ELR (cell line): ENCODE measurements around the gene DAB2IP.
"Not testable (repeated sequence)": the region's sequence is repeated elsewhere in the genome, so short reads cannot be mapped to it uniquely, and the experiment has no call there.

Experiments
- DNase-seq: peaks from one replicate; pipeline ENCODE4 v3.0.0-alpha.2; 2015; ENCODE audit warnings: low read depth

Gene DAB2IP

DNA sequence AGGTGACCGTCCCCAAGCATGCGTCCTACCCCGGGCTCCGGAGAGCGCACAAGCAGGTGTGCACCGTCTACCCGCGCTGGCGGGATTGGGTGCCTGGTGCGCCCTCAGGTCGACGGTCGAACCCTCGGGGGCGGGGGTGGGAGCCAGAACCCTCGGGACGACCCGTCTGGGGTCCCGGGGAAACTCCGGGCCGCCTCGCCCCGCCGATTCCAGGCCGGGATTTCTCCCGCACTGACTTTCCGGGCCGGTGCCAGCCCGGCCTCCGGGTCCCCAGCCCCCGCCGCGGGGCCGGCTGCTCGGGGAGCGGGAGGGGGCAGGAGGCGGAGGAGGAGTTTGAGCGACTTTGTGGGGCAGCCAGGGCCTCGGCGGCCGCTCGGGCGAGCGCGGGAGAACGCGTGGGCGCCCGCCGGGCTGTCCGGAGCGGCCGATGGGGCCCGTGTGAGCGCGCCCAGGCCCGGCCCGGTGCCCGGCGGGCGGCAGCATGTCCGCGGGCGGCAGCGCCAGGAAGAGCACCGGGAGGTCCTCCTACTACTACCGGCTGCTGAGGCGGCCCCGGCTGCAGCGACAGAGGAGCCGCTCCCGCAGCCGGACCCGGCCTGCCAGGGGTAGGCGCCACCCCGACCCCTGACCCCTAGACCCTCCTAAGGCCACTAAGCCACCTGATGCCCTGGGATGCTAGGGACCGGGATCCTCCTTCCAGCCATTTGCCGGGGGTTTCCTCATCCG, at the start of gene DAB2IP:
Gene DAB2IP (plus strand): TSS at position 340 of the 726 bp plus-strand sequence. CDS start 142 bp downstream, at position 482.
- DNase-seq = peak; percentile 24

DNA sequence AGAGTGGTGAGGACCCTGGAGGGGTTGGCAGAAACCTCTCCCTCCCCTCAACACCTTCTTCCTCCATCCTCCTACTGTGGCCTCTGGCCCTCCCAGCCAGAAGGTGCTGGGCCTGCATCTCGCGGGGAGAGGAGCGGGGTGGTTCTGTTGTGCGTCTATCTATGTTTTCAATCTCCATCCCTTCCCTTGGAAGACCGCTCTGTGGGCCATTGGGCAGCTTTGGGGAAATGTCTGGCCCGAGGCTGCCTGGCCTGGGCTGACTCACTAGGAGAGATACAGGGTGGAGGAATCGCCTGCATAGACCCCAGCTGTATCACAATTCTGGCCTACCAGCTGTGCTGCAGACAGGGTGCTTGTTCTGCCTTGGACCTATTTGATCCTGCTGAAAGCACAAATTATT, 48.4 kb upstream of the DAB2IP start:
- DNase-seq = no peak

DNA sequence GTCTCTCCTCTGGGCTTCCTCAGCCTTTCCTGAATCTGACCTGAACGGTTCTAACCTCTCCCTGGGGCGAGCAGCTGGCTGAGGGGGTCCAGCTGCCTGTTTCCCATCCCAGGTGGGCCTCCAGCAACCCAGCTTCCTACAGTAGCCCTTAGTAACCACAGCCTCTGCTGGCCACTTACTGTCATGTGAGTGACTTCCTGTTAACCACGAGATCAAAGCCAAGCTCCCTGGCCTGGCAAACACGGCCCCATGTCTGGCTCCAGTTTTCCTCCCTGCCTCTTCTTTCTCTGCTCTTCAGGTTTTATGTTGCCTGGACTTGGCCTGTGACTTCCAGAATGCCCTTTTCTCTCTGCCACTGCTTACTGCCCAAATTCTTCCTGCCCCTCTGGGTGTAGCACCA, 47.2 kb upstream of the DAB2IP start:
- DNase-seq = peak; percentile 37

DNA sequence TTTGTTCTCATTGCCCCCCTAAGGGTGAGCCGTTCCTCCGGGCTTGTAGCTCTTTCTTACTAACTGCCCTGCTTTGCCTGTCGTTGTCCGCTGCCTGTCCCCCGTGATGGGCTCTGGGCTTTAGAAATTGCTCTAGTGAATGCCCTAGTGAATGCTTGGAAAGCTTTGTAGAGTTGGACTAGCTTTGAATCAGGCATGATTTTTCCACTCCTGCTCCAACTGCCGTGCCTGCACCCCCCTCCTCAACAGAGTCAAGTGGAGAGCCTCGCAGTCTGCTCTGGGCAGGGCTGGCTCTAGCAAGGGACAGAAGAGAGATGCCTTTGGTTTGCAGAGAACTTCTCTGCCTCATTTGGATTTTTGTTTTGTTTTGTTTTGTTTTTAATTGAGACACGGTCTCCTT, 46.8 kb upstream of the DAB2IP start:
- no peak for DNase-seq

DNA sequence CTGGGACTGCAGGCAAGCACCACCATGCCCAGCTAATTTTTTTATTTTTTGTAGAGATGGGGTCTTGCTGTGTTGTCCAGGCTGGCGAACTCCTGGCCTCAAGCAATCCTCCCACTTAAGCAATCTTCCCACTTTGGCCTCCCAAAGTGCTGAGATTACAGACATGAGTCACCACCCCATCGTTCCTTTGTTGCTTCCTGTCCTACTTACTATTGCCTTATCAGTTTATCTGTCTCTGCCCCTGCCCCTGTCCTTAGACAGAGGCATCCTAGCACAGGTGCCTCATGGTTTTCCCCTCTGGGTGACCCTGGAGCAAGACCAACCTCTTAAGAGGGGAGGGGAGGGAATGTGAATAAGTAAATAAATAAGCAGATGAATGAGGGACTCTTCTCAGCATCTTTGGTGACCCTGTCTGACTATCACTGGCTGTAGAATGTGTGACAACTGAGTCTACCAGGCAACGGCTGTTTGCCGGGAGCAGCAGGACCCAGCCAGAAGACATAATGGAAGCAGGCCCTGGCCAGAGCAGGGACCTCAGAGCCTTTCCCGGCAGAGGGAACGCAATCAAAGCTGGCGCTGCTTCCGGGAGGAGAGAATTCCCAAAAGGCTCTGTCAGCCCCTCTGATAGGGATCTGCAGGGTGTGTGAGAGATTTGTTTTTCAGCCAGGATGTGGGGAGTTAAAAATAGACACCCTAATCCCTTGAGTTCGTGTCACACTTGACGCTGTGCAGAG, 43.8 kb upstream of the DAB2IP start:
- peak; percentile 52 for DNase-seq

DNA sequence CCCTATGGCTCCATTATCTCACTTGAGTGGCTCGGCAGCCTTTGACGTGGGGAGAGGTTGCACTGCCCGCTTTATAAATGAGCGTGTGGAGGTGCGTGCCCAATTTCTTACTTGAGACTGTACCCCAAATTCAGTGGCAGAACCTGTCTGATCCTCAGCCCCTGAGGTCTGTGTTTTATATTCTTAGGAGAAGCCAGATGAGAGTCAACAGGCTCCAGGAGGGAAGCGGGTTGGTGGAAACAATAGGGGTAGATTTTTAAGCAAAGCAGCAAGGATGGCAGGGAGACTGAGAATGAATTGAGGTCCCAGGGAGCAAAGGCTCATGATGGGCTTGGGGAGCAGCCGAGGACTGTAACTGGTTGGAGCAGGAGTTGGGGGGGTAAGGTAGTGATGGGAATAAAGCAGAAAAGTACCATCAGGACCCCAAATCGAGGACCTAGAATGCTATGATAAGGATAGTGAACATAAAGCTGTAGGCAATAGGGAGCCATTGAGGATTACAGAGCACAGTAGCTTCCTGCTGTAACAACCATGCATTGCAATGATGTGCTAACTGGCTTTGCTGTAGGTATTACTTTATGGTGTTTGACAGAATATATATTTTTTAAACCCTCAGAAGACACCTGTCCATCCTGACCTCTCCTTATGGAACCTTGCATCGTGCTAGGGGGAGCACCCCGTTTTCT, 43.1 kb upstream of the DAB2IP start:
- DNase-seq = no peak

DNA sequence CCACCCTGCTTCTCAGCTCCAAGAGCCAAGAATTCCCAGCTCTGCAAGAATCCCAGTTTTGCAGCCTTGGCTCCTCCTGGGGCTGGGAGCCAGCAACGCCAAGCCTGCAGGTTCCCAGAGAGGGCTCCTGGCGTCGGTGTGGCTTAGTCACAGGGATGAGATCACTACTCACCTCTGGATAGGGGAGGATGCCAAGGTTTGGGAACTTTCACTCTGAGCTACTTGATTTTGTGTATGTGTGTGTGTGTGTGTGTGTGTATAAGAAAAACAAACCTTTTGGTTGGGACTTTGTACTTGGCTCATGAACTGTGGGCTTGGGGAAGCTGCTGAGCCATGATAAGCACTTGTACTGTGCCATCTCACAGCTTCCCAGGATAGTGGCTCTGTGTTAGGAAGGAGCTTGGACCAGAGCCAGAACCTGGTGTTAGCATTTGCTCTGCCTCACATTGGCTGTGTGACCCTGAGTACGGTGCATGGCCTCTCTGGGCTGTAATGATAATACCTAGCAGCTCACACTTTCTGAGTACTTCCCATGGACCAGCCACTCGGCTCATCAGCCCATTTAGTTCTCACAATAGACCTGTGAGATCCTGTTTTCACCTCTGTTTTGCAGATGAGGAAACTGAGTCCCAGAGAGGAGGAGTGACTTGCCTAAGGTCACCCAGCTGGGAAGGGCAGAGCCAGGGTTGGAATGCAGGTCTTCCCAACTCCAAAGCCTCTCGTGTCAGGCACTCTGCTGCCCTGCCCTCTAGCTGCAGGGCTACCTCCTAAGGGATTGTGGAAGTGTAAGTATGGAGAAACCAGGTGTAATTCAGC, 41.4 kb upstream of the DAB2IP start:
- DNase-seq = peak; percentile 66

DNA sequence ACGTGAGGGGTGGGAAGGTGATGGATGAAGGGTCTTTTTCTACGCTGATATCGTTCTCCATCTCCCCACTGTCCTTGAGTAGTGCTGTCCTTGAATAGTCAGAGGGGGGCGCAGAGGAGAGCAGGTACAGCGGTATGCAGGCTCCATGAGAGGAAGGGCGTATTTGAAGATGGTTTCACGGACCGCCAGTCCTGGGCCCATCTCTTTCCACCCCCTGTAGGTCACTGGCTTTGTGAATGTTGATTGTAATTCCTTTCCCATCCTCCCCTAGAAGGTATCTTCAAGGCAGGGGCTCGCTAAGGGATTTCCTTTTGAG, 40.8 kb upstream of the DAB2IP start:
- DNase-seq = no peak

DNA sequence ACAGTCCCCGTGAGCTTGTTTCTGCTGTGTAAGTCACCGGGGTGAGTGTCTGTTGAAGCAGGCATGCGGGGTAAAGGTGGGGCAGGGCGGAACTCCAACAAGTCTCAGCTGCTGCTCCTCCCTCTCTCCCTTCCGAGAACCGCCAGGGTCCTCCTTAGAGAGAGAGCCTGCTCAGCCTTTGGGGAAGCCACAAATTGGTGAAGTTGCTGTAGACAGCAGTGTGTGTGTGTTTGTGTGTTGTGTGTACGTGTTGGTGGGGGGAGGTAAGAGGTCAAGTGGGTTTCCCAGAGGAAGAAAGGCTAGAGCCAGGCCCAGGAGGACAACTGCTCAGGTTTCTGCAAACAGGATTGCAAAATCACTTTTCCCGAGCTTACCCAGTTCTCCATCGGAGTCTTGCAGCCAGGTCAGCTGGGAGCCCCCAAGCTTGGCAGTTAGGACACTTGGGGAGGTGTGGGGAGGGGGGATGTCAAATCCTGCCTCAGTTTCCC, 38.9 kb upstream of the DAB2IP start:
- DNase-seq = no peak

DNA sequence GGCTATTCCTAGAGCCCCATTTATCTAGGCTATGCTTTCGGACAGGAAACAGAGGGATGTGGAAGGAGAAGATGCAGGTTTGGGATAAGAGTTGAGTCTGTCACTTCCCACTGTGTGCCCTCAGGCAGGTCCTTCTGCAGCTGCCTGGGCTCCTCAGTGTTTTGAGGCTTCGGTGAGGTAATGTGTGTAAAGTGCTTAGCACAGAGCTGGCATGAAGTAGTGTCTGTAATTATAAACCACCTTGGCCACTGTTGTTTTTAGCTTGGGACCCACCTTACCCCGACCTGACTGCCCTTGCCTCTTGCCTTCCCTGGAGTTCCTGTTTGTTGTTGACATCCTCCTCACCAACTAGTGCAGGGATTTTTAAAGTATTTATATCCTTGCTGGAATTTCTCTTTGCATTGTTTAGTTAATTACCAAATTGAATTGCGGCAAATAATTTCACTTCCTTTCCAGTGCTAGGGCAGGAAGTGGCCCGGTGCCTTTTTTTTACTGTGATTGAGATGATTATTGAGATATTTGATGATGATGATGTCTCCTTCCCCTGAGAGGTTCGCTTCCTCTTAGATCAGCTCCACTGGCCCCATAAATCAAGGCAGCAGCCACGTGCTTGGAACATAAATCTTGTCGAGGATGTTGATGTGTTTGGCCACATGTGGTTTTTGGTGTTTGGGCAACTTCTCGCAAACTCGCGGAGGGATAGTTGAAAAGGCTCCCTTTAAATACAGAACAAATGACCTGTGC, 38.3 kb upstream of the DAB2IP start:
- no peak for DNase-seq

DNA sequence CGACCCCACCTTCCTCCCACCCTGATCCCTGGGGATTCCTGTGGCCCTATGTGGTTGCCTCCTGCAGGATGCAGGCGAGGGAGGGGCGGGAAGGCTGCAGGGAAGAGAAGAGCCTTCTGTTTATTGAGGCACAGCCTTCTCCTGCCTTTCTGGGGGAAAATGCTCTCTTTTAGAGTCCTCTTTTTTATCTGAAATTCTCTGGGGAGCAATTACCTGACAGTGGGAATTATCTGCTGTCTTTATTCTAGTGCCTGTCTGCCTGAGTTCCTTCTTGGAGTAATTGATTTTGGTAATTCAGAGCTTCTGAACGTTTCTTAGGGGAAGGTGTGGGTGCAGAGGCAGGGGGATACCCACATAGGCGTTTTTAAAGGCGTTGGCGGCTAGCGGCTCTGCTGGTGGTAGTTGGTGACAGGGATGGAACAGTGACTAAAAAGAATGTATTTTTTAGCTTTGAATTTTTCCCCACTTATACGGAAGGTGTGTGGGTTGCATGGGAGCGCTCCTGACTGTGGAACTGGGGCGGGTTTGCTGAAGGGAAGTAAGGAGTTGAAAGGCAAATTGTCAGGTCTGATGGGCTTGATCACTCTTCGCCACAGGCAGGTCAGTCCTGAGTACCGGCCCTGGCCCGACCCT, 35.2 kb upstream of the DAB2IP start:
- no peak for DNase-seq

DNA sequence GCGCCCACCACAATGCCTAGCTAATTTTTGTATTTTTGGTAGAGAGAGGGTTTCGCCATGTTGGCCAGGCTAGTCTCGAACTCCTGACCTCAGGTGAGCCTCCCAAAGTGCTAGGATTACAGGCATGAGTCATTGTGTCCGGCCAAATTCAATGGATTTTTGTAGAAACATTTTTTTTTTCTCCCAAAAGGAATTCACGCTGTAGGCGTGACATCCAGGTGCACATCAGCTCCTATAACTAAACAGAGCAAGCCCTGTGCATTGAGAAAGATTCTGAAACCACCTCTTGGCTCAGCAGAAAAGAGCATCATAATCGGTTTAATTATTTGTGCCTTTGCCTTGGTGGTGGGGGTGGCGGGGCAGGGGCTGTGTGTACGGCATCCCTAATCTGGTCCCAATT, 32.9 kb upstream of the DAB2IP start:
- no peak for DNase-seq

DNA sequence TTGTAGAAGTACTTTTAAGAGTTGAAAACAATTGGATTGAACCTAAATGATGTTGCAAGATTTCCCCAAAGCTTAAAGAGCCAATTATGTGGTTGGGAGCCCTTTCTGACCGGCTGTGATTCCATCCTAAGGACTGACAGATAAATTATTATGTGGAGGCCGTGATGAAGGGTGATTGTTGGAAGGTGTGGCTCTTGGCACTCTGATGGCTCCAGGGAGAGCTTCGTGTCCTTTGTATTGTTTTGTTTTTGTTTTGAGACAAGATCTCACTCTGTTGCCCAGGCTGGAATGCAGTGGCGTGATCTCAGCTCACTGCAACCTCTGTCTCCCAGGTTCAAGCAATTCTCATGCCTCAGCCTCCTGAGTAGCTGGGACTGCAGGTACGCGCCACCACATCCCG, 32.5 kb upstream of the DAB2IP start:
- not testable (repeated sequence) for DNase-seq

DNA sequence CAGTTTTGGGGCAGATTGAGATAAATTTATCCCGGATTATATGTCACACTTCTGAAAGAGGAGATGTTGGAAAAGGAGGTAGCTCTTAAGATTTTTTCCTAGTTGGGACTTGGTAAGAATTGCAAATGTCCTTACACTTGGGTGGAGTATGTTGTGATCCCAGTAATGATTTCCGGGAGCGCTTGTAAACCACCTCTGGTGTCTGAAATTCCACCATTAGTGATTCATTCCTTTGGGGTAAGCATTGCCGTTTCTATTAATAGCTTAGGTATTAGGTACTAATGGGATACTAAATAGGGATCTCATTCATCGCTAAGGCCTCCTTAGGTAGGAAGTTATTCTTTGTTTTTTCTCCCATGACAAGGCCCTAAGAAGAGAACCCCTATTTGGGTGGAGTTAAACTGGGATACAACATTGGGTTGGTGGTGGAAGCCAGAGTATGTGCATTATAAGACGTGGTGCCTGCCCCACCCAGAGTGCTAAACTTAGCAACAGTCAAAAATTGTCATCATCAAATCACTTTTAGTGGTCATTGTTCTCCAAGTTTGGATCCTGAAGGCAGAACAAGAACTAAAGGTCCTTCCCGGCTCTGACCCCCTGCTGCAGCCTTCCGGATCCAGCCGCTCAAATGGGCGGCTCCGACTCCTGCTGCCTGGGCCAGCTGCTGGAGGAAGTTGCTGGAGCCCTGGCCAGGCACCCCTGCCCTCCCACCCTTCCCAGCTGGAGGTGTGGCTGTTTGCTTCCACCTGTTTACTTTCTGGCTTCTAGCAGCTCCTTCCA, 31.7 kb upstream of the DAB2IP start:
- no peak for DNase-seq

DNA sequence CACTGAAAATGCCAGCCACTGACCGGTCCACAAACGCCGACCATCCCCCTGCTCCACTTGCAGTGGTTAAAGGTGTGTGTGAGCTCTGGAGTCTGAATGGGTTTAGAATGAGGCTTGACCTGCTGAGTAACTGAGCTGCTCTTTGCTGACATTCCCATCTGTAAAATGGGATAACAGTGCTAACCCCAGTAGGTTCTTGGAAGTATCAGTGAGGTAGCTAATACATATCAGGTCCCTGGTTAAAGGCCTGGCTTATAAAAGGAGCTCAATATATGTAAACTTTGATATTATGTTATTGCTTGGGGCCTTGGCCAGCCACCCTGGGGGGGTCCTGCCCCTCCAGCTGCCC, 31.1 kb upstream of the DAB2IP start:
- DNase-seq = no peak

DNA sequence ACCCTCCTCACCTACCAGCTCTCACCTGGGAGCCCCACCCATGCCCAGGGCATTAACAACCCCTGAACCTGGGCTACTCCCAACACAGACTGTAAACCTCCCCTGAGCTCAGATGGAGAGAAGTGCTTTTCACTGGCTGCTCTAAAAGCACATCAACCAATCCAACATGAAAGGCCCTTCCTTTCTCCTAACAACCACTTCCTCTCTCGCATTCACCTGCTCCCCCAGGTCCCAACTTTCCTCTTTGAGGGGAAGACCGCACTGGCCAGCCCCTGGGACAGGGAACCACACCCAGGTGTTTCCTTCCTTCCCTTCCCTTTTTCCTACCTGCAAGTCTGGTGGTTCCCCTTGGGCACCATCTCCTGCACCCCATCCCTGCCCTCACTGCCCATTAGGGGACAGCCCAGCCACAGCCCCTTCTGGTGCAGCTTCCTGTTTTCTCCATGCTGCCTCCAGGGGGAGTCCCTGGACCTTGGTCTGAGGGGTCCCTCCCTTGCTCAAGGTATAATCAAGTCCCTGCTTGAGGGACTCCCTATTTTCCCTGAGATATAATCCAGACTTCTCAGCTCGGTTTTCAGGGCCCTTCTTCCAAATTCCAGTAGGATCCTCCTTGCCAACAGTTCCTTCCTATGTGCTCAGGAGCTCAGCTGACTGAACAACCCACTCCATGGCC, 30.5 kb upstream of the DAB2IP start:
- DNase-seq = peak; percentile 55

DNA sequence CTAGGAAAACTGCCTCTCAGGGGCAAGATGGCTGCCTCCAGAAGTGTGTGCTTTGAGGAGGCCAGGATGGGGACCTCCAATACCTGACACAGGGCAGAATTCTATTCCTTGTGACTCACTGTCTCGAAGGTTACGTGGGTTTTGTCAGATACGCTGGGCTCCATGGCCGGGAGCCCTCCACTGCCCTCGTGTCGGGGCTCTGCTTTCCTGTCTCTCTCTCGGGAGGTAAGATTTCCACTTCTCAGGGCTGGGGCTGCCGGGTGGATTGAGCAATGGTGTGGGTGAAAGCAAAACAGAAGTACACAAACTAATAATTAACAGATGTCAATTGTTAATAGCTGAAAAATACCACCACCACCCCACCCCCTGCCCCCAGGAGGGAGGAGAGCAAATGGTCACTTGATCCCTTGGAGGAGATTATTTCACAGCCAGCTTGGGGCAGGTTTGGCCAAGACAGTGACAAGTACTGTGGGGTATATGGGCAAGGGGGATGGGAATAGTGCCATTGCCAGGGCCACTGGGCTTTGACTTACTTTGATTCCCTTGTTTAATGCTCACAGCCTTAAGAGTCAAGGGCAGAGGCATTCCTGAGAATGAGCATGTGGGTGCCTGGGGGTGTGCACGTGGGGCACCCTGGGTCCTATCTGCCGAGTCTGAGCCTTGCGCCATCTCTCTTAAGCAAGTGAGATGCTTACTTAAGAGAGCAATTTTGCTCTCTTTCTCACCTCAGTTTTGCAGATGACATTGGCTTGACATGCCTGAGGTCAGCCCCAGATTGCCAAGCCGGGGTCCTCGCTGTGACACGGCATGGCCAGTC, 28.8 kb upstream of the DAB2IP start:
- DNase-seq = no peak

DNA sequence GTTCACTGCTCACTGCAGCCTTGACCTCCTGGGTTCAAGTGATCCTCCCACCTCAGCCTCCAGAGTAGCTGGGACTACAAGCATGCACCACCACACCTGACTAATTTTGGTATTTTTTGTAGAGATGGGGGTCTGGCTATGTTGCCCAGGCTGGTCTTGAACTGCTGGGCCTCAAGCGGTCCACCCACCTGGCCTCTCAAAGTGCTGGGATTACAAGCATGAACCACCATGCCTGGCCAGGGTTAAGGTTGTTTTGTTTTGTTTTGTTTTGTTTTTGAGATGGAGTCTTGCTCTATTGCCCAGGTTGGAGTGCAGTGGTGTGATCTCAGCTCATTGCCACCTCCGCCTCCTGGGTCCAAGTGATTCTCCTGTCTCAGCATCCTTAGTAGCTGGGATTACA, 28.0 kb upstream of the DAB2IP start:
- DNase-seq = not testable (repeated sequence)

DNA sequence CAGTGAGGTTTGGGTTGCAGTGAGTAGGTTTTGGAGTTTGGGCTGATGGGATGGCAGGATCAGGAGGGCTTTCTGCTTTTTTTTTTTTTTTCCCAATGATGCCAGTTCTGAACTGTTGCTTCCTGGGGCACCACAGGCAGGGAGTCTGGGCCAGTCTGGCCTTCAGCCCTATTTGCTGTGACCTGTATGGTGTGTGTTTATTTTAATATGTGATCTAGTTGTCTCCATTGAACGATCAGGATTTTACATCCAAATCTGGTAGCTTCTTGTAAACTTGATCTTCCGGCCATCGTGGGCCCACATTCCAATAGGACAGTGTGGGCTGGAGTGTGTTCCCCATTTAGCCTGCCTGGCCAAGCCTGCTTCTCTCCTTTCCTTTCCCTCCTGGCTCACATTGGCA, 25.8 kb upstream of the DAB2IP start:
- no peak for DNase-seq
